Astrocyte (in vitro differentiated cells and primary cell): ENCODE data around the gene FAM237A. TPM values are rescaled to one million over a fixed set of nuclear protein-coding genes. Genes with fewer than 3 reads are reported as not detected.

Experiments
- DNase-seq: peaks from one replicate; pipeline ENCODE4 v3.0.0-alpha.2; 2010; ENCODE audit warnings: low read depth
- FAIRE-seq: peaks from 2 replicates; lab custom pipeline; 2011; peaks lifted over from hg19 to GRCh38; lab: Jason Lieb, UNC
- H2AFZ ChIP-seq: 2 replicates; pipeline ENCODE4 v1.6.0; 2012; ENCODE audit warnings: low read depth, low read length, inconsistent platforms
- H3K27ac ChIP-seq: 2 replicates; pipeline ENCODE4 v1.5.1; 2011; ENCODE audit warnings: low read depth, low read length, inconsistent platforms
- H3K27me3 ChIP-seq: 2 replicates; pipeline ENCODE4 v1.6.0; 2011; ENCODE audit warnings: low read length, inconsistent platforms; ENCODE audit not compliant: insufficient read depth
- H3K36me3 ChIP-seq: 2 replicates; pipeline ENCODE4 v1.5.1; 2011; ENCODE audit warnings: low read length, inconsistent platforms; ENCODE audit not compliant: insufficient read depth
- H3K4me1 ChIP-seq: 2 replicates; pipeline ENCODE4 v1.5.1; 2011; ENCODE audit warnings: low read length, inconsistent platforms; ENCODE audit not compliant: insufficient read depth
- H3K4me2 ChIP-seq: 2 replicates; pipeline ENCODE4 v1.6.0; 2012; ENCODE audit warnings: low read length, inconsistent platforms
- H3K4me3 ChIP-seq: 2 replicates; pipeline ENCODE4 v1.5.1; 2011; ENCODE audit warnings: low read depth, mild to moderate bottlenecking, low read length, inconsistent platforms; ENCODE audit not compliant: insufficient read depth
- H3K79me2 ChIP-seq: 2 replicates; pipeline ENCODE4 v1.6.0; 2012; ENCODE audit warnings: mild to moderate bottlenecking, low read length, inconsistent platforms; ENCODE audit not compliant: insufficient read depth
- H3K9ac ChIP-seq: 2 replicates; pipeline ENCODE4 v1.6.0; 2012; ENCODE audit warnings: mild to moderate bottlenecking, low read length, inconsistent platforms
- H3K9me3 ChIP-seq: 2 replicates; pipeline ENCODE4 v1.5.1; 2012; ENCODE audit warnings: low read depth, mild to moderate bottlenecking, low read length, inconsistent platforms; ENCODE audit not compliant: insufficient read depth
- H4K20me1 ChIP-seq: 2 replicates; pipeline ENCODE4 v1.6.0; 2012; ENCODE audit warnings: low read length, inconsistent platforms; ENCODE audit not compliant: insufficient read depth
- H3K27ac Mint-ChIP-seq: one replicate; pipeline ENCODE4 v1.8.0; 2021; ENCODE audit warnings: mild to moderate bottlenecking, mixed read lengths; ENCODE audit not compliant: unreplicated experiment
- H3K27me3 Mint-ChIP-seq: one replicate; pipeline ENCODE4 v1.8.0; 2021; ENCODE audit warnings: low read depth, mixed read lengths; ENCODE audit not compliant: unreplicated experiment
- H3K36me3 Mint-ChIP-seq: one replicate; pipeline ENCODE4 v1.8.0; 2021; ENCODE audit warnings: low read depth, mixed read lengths; ENCODE audit not compliant: unreplicated experiment
- H3K4me1 Mint-ChIP-seq: one replicate; pipeline ENCODE4 v1.8.0; 2021; ENCODE audit warnings: low read depth, mixed read lengths; ENCODE audit not compliant: unreplicated experiment
- H3K4me3 Mint-ChIP-seq: one replicate; pipeline ENCODE4 v1.8.0; 2021; ENCODE audit warnings: mild to moderate bottlenecking, moderate library complexity, mixed read lengths; ENCODE audit not compliant: unreplicated experiment
- H3K9me3 Mint-ChIP-seq: one replicate; pipeline ENCODE4 v1.8.0; 2021; ENCODE audit warnings: mild to moderate bottlenecking, mixed read lengths; ENCODE audit not compliant: unreplicated experiment
- CTCF ChIP-seq: IDR thresholded peaks from 2 replicates; pipeline ENCODE4 v1.5.1; 2011; ENCODE audit warnings: low read depth, mild to moderate bottlenecking, inconsistent platforms, low read length, moderate library complexity; ENCODE audit not compliant: insufficient read depth
- EZH2 ChIP-seq: IDR thresholded peaks from 2 replicates; pipeline ENCODE4 v1.6.1; 2012; ENCODE audit warnings: mild to moderate bottlenecking, low read length, inconsistent platforms; ENCODE audit not compliant: insufficient read depth
- total RNA-seq: library from RNA; stranded (reverse); gene quantifications from 2 replicates; pipeline ENCODE4 v1.2.1, GENCODE V29; 2021

The FAM237A gene
- total RNA-seq, 1 donor from 2014 or later: not detected

- H3K9ac ChIP-seq: no peak overlapping the region
- no peak overlapping the region for H3K4me3 ChIP-seq
- DNase-seq (no peak), FAIRE-seq (no peak)
- Mint-ChIP-seq H3K4me1 (no peaks in the 10 kb centered on the region), H3K27me3 (peaks cover 3% of the 10 kb centered on the region), H3K27ac (no peak overlapping the region), H3K36me3 (no peaks in the 10 kb centered on the region), H3K4me3 (no peak overlapping the region), H3K9me3 (no peaks in the 10 kb centered on the region)
- no peaks in the 10 kb centered on the region for H3K4me1 ChIP-seq
- no peaks in the 10 kb centered on the region for H3K36me3 ChIP-seq
- no peak overlapping the region for H2AFZ ChIP-seq
- H3K27me3 ChIP-seq: no peaks in the 10 kb centered on the region
- no peaks in the 10 kb centered on the region for H3K9me3 ChIP-seq
- H3K79me2 ChIP-seq: no peaks in the 10 kb centered on the region
- H4K20me1 ChIP-seq: no peaks in the 10 kb centered on the region
- H3K27ac ChIP-seq: no peak overlapping the region
- no peak overlapping the region for H3K4me2 ChIP-seq
- TF ChIP-seq CTCF: no peak
- no peak for TF ChIP-seq EZH2
These were observed 28.4 kb downstream of the FAM237A start for GRCh38 chr2:206670531-206671319.

GRCh38 chr2:206683546-206683945, 41.3 kb downstream of the FAM237A start:
- H3K9ac ChIP-seq: no peak overlapping the region

More at GRCh38 chr2:206683546-206683945, 41.3 kb downstream of the FAM237A start:
- Histone ChIP-seq H2AFZ (no peak overlapping the region), H3K4me3 (no peak overlapping the region), H3K4me1 (no peaks in the 10 kb centered on the region), H3K27ac (no peak overlapping the region), H3K9me3 (no peaks in the 10 kb centered on the region), H3K27me3 (peaks cover 3% of the 10 kb centered on the region), H4K20me1 (no peaks in the 10 kb centered on the region), H3K4me2 (no peak overlapping the region), H3K36me3 (no peaks in the 10 kb centered on the region), H3K79me2 (no peaks in the 10 kb centered on the region)
- H3K27ac Mint-ChIP-seq: no peak overlapping the region
- H3K4me1 Mint-ChIP-seq: no peaks in the 10 kb centered on the region
- FAIRE-seq (no peak), DNase-seq (no peak)
- H3K4me3 Mint-ChIP-seq: no peak overlapping the region
- no peaks in the 10 kb centered on the region for H3K27me3 Mint-ChIP-seq
- H3K9me3 Mint-ChIP-seq: no peaks in the 10 kb centered on the region
- no peaks in the 10 kb centered on the region for H3K36me3 Mint-ChIP-seq
- TF ChIP-seq CTCF (no peak), EZH2 (no peak)
